IMR-90 (cell line): ENCODE data around the gene FRMD3.

ENCODE experiments used
- BHLHE40 ChIP-seq: fragments of 150-350 bp; IDR thresholded peaks from 2 replicates; pipeline ENCODE4 v1.6.1; 2016; ENCODE audit warnings: mild to moderate bottlenecking, low read depth, low read length
- CHD1 ChIP-seq: IDR thresholded peaks from 2 replicates; pipeline ENCODE4 v1.6.1; 2012; ENCODE audit warnings: low read depth, low read length, improper control_type of control experiment
- FOS ChIP-seq: fragments of 150-350 bp; IDR thresholded peaks from 2 replicates; pipeline ENCODE4 v1.6.1; 2016; ENCODE audit warnings: low read depth, low read length
- MAFK ChIP-seq: IDR thresholded peaks from 2 replicates; pipeline ENCODE4 v1.6.1; 2012; ENCODE audit warnings: low read depth, low read length, improper control_type of control experiment
- MAZ ChIP-seq: IDR thresholded peaks from 2 replicates; pipeline ENCODE4 v1.6.1; 2012; ENCODE audit warnings: low read depth, mild to moderate bottlenecking, low read length, improper control_type of control experiment, moderate library complexity, borderline replicate concordance
- NFE2L2 ChIP-seq: fragments of 150-350 bp; IDR thresholded peaks from 2 replicates; pipeline ENCODE4 v1.6.1; 2016; ENCODE audit warnings: low read depth, mild to moderate bottlenecking, low read length
- POLR2A ChIP-seq: IDR thresholded peaks from 2 replicates; pipeline ENCODE4 v1.6.1; 2012; ENCODE audit warnings: mild to moderate bottlenecking, low read depth, low read length
- RAD21 ChIP-seq: IDR thresholded peaks from 2 replicates; pipeline ENCODE4 v1.6.1; 2012; ENCODE audit warnings: low read length, improper control_type of control experiment
- RCOR1 ChIP-seq: IDR thresholded peaks from 2 replicates; pipeline ENCODE4 v1.6.1; 2012; ENCODE audit warnings: mild to moderate bottlenecking, low read length, improper control_type of control experiment; ENCODE audit not compliant: insufficient replicate concordance
- RFX5 ChIP-seq: IDR thresholded peaks from 2 replicates; pipeline ENCODE4 v1.8.0; 2012; ENCODE audit warnings: low read depth, mild to moderate bottlenecking, low read length, moderate library complexity
- SMC3 ChIP-seq: fragments of 150-350 bp; IDR thresholded peaks from 2 replicates; pipeline ENCODE4 v1.6.1; 2016; ENCODE audit warnings: low read depth, mild to moderate bottlenecking, antibody characterized with exemption, low read length, moderate library complexity
- TF ChIP-seq, protein P1 (sequence below): conservative IDR thresholded peaks from 2 replicates; pipeline ENCODE4 v1.5.1; 2012; ENCODE audit warnings: mild to moderate bottlenecking, low read depth, low read length, improper control_type of control experiment
- TF ChIP-seq, protein P2 (sequence below): fragments of 150-350 bp; IDR thresholded peaks from 2 replicates; pipeline ENCODE4 v1.6.1; 2017; ENCODE audit warnings: mild to moderate bottlenecking, antibody characterized with exemption, low read length, low read depth
- TF ChIP-seq, protein P3 (sequence below): fragments of 150-350 bp; IDR thresholded peaks from 2 replicates; pipeline ENCODE4 v1.6.1; 2016; ENCODE audit warnings: low read depth, mild to moderate bottlenecking, low read length, moderate library complexity, borderline replicate concordance

DNA sequence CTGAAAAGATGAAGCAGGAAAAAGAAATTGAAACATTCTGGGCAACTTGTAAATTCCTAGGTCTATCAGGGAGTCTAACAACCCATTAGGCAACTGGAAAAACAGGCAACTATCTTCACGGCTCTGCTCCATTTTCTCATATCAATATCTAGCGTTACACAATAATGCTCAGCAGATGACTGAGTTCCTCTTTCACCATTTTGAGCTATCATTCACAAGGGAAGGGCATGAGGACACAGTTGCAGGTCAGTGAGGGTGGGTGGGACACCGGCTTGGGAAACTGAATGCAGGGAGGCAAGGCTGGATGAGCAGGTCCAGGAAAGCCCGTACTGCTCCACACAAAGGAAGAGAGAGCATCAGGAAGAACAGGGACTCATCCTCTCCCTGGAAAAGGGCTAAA is 67.0 kb downstream of the FRMD3 start:
- TF ChIP-seq POLR2A = no peak
- TF ChIP-seq, protein P1, sequence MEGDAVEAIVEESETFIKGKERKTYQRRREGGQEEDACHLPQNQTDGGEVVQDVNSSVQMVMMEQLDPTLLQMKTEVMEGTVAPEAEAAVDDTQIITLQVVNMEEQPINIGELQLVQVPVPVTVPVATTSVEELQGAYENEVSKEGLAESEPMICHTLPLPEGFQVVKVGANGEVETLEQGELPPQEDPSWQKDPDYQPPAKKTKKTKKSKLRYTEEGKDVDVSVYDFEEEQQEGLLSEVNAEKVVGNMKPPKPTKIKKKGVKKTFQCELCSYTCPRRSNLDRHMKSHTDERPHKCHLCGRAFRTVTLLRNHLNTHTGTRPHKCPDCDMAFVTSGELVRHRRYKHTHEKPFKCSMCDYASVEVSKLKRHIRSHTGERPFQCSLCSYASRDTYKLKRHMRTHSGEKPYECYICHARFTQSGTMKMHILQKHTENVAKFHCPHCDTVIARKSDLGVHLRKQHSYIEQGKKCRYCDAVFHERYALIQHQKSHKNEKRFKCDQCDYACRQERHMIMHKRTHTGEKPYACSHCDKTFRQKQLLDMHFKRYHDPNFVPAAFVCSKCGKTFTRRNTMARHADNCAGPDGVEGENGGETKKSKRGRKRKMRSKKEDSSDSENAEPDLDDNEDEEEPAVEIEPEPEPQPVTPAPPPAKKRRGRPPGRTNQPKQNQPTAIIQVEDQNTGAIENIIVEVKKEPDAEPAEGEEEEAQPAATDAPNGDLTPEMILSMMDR = no peak
- TF ChIP-seq NFE2L2 = no peak
- no peak for TF ChIP-seq BHLHE40
- TF ChIP-seq MAFK = no peak
- TF ChIP-seq RCOR1 = no peak
- TF ChIP-seq RAD21 = no peak
- TF ChIP-seq, protein P2, sequence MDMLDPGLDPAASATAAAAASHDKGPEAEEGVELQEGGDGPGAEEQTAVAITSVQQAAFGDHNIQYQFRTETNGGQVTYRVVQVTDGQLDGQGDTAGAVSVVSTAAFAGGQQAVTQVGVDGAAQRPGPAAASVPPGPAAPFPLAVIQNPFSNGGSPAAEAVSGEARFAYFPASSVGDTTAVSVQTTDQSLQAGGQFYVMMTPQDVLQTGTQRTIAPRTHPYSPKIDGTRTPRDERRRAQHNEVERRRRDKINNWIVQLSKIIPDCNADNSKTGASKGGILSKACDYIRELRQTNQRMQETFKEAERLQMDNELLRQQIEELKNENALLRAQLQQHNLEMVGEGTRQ = no peak
- no peak for TF ChIP-seq CHD1
- TF ChIP-seq, protein P3, sequence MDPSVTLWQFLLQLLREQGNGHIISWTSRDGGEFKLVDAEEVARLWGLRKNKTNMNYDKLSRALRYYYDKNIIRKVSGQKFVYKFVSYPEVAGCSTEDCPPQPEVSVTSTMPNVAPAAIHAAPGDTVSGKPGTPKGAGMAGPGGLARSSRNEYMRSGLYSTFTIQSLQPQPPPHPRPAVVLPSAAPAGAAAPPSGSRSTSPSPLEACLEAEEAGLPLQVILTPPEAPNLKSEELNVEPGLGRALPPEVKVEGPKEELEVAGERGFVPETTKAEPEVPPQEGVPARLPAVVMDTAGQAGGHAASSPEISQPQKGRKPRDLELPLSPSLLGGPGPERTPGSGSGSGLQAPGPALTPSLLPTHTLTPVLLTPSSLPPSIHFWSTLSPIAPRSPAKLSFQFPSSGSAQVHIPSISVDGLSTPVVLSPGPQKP = no peak
- no peak for TF ChIP-seq RFX5
- TF ChIP-seq MAZ = no peak
- TF ChIP-seq FOS = no peak
- TF ChIP-seq SMC3 = no peak
